Iris pigment epithelial cell (primary cell): Measurements from ENCODE around the gene MED13L.
"Not testable (repeated sequence)": the region's sequence is repeated elsewhere in the genome, so short reads cannot be mapped to it uniquely, and the experiment has no call there.

Source experiments
- DNase-seq: peaks from one replicate; pipeline ENCODE4 v3.0.0-alpha.2; 2011; ENCODE audit warnings: low read depth

MED13L gene

GRCh38 chr12:116131987-116132386 lies 145.5 kb downstream of the MED13L start:
- not testable (repeated sequence) for DNase-seq

DNA sequence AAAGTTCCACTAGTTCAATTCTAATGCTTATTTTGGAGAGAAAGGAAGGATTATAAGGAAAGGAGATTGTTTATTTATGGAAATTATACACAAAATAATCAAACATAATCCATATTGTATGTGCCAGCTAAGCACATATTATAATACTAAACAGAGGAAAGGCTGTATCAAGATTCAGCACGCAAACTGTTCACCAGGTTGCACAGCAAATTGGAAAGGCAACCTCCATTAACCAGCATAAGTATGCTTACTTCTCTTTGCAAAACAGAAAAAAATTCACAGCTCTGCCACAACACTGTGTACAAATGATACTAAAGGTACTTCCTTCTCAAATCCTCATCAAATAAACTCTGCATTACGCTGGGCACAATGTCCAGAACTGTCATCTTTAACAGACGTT lies 146.3 kb downstream of the MED13L start:
- DNase-seq: no peak

DNA sequence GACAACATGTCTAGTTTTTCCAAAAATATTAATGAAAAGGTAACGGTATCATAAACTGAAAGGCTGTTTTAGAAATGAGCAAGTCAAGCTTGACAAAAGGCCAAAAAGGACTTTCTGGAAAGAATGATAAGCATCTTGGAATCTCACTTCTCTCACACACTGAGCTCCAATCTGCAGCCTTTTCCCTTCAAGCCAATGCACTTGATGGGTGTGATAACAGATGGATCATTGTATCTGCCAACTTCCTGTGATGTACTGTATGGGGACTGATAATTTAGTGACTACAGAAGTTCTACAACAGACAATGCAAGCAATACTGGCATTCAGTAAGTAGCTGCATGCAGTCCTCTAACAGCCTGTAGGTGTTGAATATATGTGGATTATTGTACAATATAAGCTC lies 147.1 kb downstream of the MED13L start:
- DNase-seq: peak; percentile 45

- no peak for DNase-seq
These were observed 148.7 kb downstream of the MED13L start for GRCh38 chr12:116128779-116129178.

DNA sequence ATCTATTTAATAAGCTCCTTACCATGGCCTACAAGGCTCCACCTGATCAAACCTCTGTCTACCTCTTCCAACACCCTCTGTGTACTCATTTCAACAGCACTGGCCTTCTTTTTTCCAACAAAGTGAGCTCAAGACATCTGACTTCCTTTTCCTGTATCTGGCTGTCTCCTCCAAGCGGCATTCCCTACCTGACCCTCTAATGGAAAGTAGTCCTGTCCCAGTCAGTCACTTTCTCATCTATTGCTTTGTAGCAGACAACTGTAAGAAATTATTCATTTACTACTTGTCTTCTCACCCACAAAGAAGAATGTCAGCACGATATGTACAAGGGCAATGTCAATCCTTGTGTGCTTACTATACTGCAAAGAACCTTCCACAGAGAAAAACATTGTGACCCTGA lies 149.6 kb downstream of the MED13L start:
- DNase-seq: no peak

GRCh38 chr12:116126610-116127009 lies 150.9 kb downstream of the MED13L start:
- DNase-seq: peak; percentile 52

GRCh38 chr12:116125956-116126566 lies 151.4 kb downstream of the MED13L start:
- DNase-seq: no peak

GRCh38 chr12:116125084-116125483 lies 152.4 kb downstream of the MED13L start:
- no peak for DNase-seq

DNA sequence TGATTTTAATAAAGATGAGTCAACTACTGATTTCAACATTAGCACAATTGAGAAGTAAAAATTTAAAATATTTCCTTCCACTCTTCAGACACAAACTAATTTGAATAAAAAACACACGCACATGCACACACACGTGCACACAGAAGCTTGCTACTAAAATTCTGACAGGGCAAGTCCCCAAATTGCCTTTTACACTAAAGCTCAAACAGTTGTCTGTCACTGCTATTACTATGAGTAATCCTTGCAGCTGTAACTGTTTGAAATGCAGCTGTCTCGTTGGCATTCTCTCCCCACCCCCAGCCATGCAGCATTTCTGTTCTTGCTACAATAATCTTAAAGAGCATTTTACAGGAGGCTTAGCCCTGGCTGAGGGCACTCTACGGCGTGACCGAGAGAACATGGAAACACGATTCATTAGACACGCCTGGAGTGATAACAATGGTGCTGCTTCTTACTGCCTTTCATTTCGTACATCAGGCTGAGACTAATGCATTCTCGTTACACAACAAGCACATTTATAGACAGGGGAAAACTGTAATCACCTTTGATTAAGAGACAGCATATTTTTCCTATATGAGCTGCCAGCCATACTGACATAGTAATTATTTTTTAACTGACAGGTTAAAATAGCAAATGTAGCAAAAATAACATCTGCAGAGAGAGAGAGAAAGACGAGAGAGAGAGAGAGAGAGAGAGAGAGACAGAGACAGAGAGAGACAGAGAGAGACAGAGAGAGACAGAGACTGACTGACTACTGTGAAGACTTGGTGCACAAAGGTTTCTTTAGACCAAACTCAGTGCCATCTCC lies 153.8 kb downstream of the MED13L start:
- peak; percentile 72 for DNase-seq

DNA sequence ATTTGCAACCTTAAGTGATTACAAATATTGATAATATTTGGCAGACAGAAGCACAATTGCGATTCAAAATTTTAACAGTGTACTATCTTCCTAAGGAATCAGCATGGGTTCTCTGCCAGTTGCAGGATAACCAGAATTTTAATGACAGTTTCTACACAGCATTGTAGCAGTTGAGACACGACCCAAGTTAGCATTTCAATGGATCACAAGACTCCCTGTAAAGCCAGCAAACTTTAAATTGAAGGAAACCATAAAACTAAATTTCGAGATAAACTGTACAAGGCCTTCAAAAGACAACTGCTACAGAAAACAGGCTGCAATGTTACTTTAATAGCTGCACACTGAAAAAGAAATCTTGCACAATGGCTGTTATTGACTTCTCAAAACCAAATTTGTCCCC lies 154.9 kb downstream of the MED13L start:
- DNase-seq: no peak

GRCh38 chr12:116121453-116121871 lies 156.0 kb downstream of the MED13L start:
- DNase-seq: peak; percentile 80

- no peak for DNase-seq
These were observed 160.7 kb downstream of the MED13L start for GRCh38 chr12:116116650-116117424.

DNA sequence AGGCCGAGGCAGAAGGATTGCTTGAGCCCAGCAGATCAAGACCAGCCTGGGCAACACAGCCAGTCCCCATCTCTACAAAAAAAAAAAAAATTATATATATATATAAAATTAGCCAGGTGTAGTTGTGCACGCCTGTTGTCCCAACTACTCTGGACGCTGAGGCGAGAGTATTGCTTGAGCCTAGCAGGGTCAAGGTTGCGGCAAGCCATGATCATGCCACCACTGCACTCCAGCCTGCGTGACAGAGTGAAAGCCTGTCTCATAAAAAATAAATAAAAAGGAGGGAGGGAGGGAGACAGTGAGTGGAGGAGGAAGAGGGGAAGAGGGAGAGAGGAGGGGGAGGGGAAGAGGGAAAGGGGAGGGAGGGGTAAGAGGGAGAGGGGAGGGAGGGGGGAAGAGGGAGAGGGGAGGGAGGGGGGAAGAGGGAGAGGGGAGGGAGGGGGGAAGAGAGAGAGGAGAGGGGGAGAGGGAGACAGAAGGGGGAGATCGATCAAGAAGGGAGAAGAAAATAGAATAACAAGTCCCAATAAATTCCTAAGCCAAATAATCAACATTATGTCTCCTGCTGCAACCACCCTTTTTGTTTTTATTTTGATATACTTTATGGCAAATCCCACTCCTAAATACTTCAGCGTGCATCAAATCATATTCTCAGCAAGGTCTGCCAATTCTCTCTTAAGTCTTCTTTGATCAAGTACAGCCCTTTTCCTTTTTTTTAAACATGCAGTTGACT lies 163.9 kb downstream of the MED13L start:
- DNase-seq: no peak

GRCh38 chr12:116106870-116107269 lies 170.6 kb downstream of the MED13L start:
- DNase-seq: no peak

GRCh38 chr12:116104167-116104767 lies 173.2 kb downstream of the MED13L start:
- DNase-seq: no peak

- no peak for DNase-seq
These were observed 175.5 kb downstream of the MED13L start for GRCh38 chr12:116101991-116102390.

GRCh38 chr12:116099652-116100432 lies 177.7 kb downstream of the MED13L start:
- DNase-seq: no peak

DNA sequence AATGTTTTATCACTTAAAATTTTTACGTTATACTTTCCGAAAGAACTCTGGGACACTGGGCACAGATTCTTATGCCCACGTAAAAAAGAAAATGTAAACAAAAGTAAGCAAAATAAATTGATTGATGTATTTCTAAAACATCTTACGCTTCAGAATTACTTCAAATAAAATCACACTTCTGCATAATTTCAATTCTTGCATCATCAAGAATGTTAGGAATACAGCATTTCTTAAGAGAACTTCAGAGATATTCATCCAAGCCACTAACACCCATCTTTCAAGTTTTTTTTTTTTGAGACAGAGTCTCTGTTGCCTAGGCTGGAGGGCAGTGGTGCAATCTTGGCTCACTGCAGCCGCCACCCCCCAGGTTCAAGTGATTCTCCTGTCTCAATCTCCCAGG lies 180.6 kb downstream of the MED13L start:
- no peak for DNase-seq

DNA sequence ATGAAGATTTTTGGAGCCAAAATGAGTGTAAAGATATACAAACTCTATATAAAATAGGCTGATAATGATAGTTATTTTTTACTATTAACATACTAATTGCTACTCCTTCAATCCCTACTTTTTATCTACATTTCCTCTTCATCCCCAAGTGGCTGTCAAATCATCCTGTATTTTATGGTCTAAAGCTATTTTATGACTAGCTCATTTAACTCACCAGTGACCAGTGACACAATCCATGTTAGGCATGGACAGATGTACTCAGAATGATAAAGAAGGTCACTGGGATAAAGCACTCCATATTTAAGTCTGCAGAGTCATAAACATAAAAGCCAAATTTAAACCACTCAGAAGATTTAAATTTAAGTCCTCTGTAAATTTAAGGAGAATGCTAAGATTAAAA lies 183.0 kb downstream of the MED13L start:
- no peak for DNase-seq

- peak; percentile 27 for DNase-seq
These were observed 183.6 kb downstream of the MED13L start for GRCh38 chr12:116093915-116094314.

DNA sequence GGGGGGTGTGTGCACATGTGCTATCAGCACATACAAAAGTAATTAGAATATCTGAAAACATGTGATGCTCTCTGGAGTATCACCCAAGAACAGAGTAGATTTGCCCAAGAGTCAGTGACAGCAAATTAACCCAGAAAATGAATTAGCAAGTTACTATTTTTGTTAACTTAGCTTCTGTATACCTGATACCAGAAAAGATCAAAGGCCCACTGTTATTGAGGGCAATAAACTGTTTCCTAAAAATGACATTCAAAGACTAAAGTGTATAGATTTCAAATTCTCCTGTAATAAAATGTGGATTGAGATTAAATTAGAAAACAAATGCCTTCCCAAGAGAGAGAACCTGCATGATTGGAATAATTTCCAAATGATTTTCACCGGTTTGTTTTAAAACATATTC lies 184.7 kb downstream of the MED13L start:
- no peak for DNase-seq
